ENCODE results near the gene FAM83C.

DNA sequence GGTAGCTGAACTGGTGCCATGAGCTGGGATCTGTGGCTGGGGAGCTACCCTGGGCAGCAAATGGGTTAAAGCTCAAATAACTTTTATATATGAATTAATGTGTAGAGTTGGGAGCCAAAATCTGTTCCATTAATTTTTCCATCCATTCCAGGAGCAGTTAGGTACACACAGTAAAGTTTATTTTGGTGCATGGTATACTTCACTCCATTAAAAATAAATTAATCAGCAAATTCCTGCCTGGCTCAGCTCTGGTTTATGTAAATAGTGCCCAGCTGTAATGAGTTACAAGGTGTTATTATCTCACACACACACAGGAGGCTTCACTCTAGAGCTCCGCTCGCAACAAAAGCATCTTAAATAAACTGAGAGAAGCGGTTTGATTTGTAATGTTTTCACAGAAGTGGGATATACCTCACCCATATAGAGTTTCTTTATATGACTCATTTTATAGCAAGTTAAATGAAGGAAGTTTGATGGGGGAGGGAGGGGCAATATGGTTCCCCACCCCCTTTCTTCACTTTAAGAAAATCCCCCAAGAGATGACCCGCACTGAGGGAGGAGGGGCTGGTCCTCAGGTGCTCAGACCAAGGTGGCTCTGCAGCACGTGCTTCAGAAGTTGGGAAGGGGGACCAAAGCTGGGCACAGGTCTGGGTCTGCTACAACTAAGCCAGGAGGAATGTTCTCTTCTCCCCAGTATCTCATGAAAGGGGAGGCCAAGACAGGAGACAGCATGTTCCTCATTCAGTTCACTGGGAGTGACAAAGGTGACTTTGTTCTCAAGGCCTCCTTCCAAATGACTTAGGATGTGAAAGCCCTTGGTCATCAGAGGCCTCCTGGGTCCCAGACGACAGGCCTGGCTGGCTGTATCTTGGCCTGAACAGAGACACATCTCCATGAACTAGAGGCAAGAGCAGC lies 10.5 kb upstream of the FAM83C start:
- TF ChIP-seq ARID2 (IDR thresholded peaks at IDR 0.05) (no peak), MYC (IDR thresholded peaks at IDR 0.05; ENCODE audit: low read depth, low read length) (no peak), MYC (CRISPR knock-in tag; IDR thresholded peaks at IDR 0.05; ENCODE audit: borderline replicate concordance, low read depth) (no peak), FOXK2 (conservative IDR thresholded peaks at IDR 0.05 in 1 of 2, IDR thresholded peaks at IDR 0.05 in 1 of 2; ENCODE audit: low read depth in 2 of 2) (no peak)
- TF ChIP-seq, protein P1, sequence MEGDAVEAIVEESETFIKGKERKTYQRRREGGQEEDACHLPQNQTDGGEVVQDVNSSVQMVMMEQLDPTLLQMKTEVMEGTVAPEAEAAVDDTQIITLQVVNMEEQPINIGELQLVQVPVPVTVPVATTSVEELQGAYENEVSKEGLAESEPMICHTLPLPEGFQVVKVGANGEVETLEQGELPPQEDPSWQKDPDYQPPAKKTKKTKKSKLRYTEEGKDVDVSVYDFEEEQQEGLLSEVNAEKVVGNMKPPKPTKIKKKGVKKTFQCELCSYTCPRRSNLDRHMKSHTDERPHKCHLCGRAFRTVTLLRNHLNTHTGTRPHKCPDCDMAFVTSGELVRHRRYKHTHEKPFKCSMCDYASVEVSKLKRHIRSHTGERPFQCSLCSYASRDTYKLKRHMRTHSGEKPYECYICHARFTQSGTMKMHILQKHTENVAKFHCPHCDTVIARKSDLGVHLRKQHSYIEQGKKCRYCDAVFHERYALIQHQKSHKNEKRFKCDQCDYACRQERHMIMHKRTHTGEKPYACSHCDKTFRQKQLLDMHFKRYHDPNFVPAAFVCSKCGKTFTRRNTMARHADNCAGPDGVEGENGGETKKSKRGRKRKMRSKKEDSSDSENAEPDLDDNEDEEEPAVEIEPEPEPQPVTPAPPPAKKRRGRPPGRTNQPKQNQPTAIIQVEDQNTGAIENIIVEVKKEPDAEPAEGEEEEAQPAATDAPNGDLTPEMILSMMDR (IDR thresholded peaks at IDR 0.05 in 2 of 3, conservative IDR thresholded peaks at IDR 0.05 in 1 of 3; ENCODE audit: insufficient read depth in 2 of 3, low read depth in 1 of 3, low read length in 3 of 3) = no peak
- TF ChIP-seq, protein P2, sequence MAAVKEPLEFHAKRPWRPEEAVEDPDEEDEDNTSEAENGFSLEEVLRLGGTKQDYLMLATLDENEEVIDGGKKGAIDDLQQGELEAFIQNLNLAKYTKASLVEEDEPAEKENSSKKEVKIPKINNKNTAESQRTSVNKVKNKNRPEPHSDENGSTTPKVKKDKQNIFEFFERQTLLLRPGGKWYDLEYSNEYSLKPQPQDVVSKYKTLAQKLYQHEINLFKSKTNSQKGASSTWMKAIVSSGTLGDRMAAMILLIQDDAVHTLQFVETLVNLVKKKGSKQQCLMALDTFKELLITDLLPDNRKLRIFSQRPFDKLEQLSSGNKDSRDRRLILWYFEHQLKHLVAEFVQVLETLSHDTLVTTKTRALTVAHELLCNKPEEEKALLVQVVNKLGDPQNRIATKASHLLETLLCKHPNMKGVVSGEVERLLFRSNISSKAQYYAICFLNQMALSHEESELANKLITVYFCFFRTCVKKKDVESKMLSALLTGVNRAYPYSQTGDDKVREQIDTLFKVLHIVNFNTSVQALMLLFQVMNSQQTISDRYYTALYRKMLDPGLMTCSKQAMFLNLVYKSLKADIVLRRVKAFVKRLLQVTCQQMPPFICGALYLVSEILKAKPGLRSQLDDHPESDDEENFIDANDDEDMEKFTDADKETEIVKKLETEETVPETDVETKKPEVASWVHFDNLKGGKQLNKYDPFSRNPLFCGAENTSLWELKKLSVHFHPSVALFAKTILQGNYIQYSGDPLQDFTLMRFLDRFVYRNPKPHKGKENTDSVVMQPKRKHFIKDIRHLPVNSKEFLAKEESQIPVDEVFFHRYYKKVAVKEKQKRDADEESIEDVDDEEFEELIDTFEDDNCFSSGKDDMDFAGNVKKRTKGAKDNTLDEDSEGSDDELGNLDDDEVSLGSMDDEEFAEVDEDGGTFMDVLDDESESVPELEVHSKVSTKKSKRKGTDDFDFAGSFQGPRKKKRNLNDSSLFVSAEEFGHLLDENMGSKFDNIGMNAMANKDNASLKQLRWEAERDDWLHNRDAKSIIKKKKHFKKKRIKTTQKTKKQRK (IDR thresholded peaks at IDR 0.05; ENCODE audit: borderline replicate concordance, low read depth, low read length) = no peak
- TF ChIP-seq, protein P3, sequence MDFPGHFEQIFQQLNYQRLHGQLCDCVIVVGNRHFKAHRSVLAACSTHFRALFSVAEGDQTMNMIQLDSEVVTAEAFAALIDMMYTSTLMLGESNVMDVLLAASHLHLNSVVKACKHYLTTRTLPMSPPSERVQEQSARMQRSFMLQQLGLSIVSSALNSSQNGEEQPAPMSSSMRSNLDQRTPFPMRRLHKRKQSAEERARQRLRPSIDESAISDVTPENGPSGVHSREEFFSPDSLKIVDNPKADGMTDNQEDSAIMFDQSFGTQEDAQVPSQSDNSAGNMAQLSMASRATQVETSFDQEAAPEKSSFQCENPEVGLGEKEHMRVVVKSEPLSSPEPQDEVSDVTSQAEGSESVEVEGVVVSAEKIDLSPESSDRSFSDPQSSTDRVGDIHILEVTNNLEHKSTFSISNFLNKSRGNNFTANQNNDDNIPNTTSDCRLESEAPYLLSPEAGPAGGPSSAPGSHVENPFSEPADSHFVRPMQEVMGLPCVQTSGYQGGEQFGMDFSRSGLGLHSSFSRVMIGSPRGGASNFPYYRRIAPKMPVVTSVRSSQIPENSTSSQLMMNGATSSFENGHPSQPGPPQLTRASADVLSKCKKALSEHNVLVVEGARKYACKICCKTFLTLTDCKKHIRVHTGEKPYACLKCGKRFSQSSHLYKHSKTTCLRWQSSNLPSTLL (IDR thresholded peaks at IDR 0.05) = no peak
